DND-41 (cell line): ENCODE measurements around the gene ATP2B3.

Source experiments
- CTCF ChIP-seq: IDR thresholded peaks from 2 replicates; pipeline ENCODE4 v1.5.1; 2012; ENCODE audit warnings: borderline replicate concordance, low read length, moderate library complexity, mild to moderate bottlenecking; ENCODE audit not compliant: poor library complexity, severe bottlenecking; ENCODE audit errors: extremely low read depth
- EZH2 ChIP-seq: IDR thresholded peaks from 3 replicates; pipeline ENCODE4 v1.6.1; 2012; ENCODE audit warnings: borderline replicate concordance, low read depth, mild to moderate bottlenecking, moderate library complexity, low read length, inconsistent platforms; ENCODE audit not compliant: severe bottlenecking

GRCh38 chrX:153517946-153518834, 748 bp downstream of the ATP2B3 start:
- TF ChIP-seq CTCF: no peak
- TF ChIP-seq EZH2: no peak
